ENCODE data around the gene FGD6. TPM values are rescaled to one million over a fixed set of nuclear protein-coding genes. Genes with fewer than 3 reads are reported as not detected.

The FGD6 gene
- total RNA-seq, 4 donors from 2014 or later = 16.2 to 46.9 (median 25.0) TPM

- no peak for DNase-seq (ENCODE audit: low spot score in 2 of 2)
- Histone ChIP-seq H3K27me3 (no peaks in the 10 kb centered on the region), H3K4me3 (peak overlapping the region; percentile 97), H3K27ac (peak overlapping the region; percentile 96), H3K4me1 (peaks cover 40% of the 10 kb centered on the region), H3K36me3 (no peaks in the 10 kb centered on the region), H3K9me3 (no peaks in the 10 kb centered on the region)
- TF ChIP-seq EP300 (IDR thresholded peaks at IDR 0.05) (no peak), POLR2AphosphoS5 (IDR thresholded peaks at IDR 0.05) (peak in 1 of 3 donors; percentile 7)
- WGBS = 1% methylated on average over 28 of the region's 35 CpGs
Observed at GRCh38 chr12:95218150-95219133, 1.2 kb upstream of the FGD6 start.

DNA sequence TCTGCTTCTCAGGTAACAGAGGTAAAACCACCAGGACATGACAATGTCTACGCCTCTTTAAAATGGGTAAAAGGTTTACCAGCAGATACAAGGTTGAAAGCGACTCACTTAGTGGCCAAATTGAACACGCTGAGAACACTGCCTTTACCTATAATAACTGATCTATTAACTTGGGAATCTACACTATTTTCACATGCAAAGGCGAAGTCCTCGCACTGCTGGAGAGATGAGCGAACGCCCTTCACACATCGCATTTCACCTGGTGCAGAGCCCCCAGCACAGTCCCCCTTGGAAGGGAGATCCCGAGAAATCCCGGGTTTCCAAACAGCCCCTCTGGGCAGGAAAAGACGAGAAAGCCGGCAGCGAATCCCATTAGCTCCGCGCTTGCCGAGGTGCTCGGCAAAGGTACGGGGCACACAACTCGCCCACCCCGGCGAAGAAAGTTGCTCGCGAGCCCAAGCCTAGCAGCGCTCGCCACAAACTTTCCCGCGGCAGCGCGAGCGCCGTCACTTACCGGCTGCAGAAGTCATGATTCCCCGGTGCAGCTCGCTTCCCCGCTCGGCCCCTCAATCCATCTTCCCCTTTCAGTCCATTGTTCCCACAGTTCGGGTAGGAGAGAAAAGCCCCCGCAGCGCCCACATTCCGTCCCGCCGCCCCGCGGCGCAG lies 423 bp downstream of the FGD6 start:
- Histone ChIP-seq H3K9me3 (no peaks in the 10 kb centered on the region), H3K4me1 (peaks cover 49% of the 10 kb centered on the region), H3K36me3 (no peaks in the 10 kb centered on the region), H3K27ac (peak overlapping the region; percentile 96), H3K4me3 (peak overlapping the region; percentile 97), H3K27me3 (no peaks in the 10 kb centered on the region)
- peak in 1 of 2 donors; percentile 83 for DNase-seq (ENCODE audit: low spot score in 2 of 2)
- 1% methylated on average over 16 of the region's 45 CpGs for WGBS
- peak in 1 of 3 donors; percentile 4 for TF ChIP-seq POLR2AphosphoS5 (IDR thresholded peaks at IDR 0.05)
- no peak for TF ChIP-seq POLR2A (IDR thresholded peaks at IDR 0.05)

DNA sequence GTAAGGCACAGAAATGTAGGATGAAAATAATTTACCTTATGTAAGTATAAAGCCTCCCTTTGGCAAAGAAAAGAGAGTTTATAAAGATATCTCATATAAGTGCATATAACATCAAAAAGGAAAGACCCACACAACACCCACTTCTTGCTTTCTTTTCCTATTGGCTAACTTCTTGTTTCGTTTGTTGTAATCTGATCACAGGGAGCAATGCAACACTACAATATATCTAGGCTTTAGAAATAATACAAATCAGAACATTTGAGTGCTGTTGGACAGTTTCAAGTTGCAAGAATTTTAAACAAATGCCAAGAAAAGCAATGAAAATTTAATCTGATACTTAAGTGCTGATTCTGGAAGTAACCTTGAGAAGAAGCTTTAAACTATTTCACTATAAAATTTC lies 1.3 kb downstream of the FGD6 start:
- WGBS = 21% methylated on average over 1 of the region's 1 CpG
- H3K27me3 ChIP-seq = no peaks in the 10 kb centered on the region
- peaks cover 44% of the 10 kb centered on the region for H3K4me1 ChIP-seq
- H3K27ac ChIP-seq = no peak overlapping the region
- TF ChIP-seq EP300 (IDR thresholded peaks at IDR 0.05) (no peak), POLR2AphosphoS5 (IDR thresholded peaks at IDR 0.05) (no peak), CTCF (IDR thresholded peaks at IDR 0.05) (no peak), POLR2A (IDR thresholded peaks at IDR 0.05) (no peak)
- H3K9me3 ChIP-seq = no peaks in the 10 kb centered on the region
- no peaks in the 10 kb centered on the region for H3K36me3 ChIP-seq
- peak overlapping the region; percentile 97 for H3K4me3 ChIP-seq
- no peak for DNase-seq (ENCODE audit: low spot score in 2 of 2)

DNA sequence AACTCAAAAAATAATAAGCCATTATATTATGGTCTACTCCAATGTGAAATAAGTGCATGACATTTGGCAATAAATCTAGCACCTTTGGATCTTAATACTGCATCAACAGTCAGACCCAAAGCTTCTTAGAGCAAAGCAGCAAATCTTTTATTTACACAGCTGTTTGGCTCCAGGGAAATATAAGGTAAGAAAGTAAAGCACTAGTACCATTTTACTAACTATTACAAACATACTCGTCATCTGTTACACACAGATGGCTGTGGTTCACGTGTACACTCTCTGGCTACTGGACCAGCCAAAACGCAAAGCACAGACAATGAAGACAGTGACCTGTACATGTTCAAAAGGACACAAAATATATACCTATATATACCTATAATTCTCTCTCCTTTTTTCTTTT lies 2.8 kb downstream of the FGD6 start:
- Histone ChIP-seq H3K27ac (no peak overlapping the region), H3K9me3 (no peaks in the 10 kb centered on the region), H3K4me3 (no peak overlapping the region), H3K4me1 (peaks cover 40% of the 10 kb centered on the region), H3K27me3 (no peaks in the 10 kb centered on the region), H3K36me3 (no peaks in the 10 kb centered on the region)
- no peak for DNase-seq (ENCODE audit: low spot score in 2 of 2)
- TF ChIP-seq POLR2AphosphoS5 (IDR thresholded peaks at IDR 0.05) (no peak), EP300 (IDR thresholded peaks at IDR 0.05) (no peak), CTCF (IDR thresholded peaks at IDR 0.05) (no peak), POLR2A (IDR thresholded peaks at IDR 0.05) (no peak)
- 59% methylated on average over 3 of the region's 3 CpGs for WGBS

DNA sequence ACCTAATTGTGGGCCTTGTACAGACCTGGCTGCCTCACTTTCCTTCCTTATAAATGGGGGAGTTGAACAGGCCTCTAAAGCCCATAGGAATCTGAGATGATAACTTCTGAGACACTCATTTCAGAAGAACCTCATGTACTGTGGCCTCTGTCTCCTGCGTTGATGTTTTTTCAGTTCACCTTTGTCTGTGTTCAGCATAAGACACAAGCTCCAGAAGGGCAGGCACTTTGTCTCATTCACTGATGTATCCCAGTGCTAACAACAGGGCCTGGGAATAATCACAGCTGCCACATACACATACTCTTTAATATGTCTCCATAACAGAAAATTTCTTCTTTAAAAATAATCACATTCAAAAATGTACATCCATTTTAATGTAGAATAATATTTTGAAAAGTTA lies 3.3 kb downstream of the FGD6 start:
- no peaks in the 10 kb centered on the region for H3K9me3 ChIP-seq
- H3K36me3 ChIP-seq = no peaks in the 10 kb centered on the region
- no peak for DNase-seq (ENCODE audit: low spot score in 2 of 2)
- H3K4me1 ChIP-seq = peaks cover 34% of the 10 kb centered on the region
- H3K4me3 ChIP-seq = no peak overlapping the region
- no peak for TF ChIP-seq POLR2A (IDR thresholded peaks at IDR 0.05)
- TF ChIP-seq EP300 (IDR thresholded peaks at IDR 0.05) = no peak
- TF ChIP-seq POLR2AphosphoS5 (IDR thresholded peaks at IDR 0.05) = no peak
- no peak for TF ChIP-seq CTCF (IDR thresholded peaks at IDR 0.05)
- 80% methylated on average over 1 of the region's 1 CpG for WGBS
- no peak overlapping the region for H3K27ac ChIP-seq
- no peaks in the 10 kb centered on the region for H3K27me3 ChIP-seq

- TF ChIP-seq CTCF (IDR thresholded peaks at IDR 0.05) (no peak), EP300 (IDR thresholded peaks at IDR 0.05) (no peak), POLR2AphosphoS5 (IDR thresholded peaks at IDR 0.05) (no peak), POLR2A (IDR thresholded peaks at IDR 0.05) (no peak)
- DNase-seq (ENCODE audit: low spot score in 2 of 2) = no peak
- no peaks in the 10 kb centered on the region for H3K9me3 ChIP-seq
- no peak overlapping the region for H3K27ac ChIP-seq
- H3K4me1 ChIP-seq = peaks cover 31% of the 10 kb centered on the region
- H3K36me3 ChIP-seq = no peaks in the 10 kb centered on the region
- no peak overlapping the region for H3K4me3 ChIP-seq
- H3K27me3 ChIP-seq = no peaks in the 10 kb centered on the region
- whole genome bisulfite sequencing = 73% methylated on average over 4 of the region's 4 CpGs
Observed at GRCh38 chr12:95213119-95213518, 4.1 kb downstream of the FGD6 start.
